HCT116 (cell line): ENCODE results near the gene RHBDF2.

Experiments
- ATF3 ChIP-seq: IDR thresholded peaks from 2 replicates; pipeline ENCODE4 v1.6.1; 2012
- CTCF ChIP-seq, 3 experiments: fragments of 200-600 bp in 1 of 3; sonication (generic) in 1 of 3; IDR thresholded peaks in 2 of 3; conservative IDR thresholded peaks in 1 of 3; 2 replicates each; pipeline ENCODE4 v1.5.1; 2012 to 2017; ENCODE audit warnings: low read depth in 2 of 3, low read length in 2 of 3, antibody characterized with exemption in 1 of 3, borderline replicate concordance in 1 of 3, control low read depth in 1 of 3, mild to moderate bottlenecking in 1 of 3, mixed read lengths in 1 of 3, mixed run types in 1 of 3, moderate library complexity in 1 of 3; ENCODE audit not compliant: insufficient read depth in 1 of 3
- EZH2 ChIP-seq: fragments of 200-600 bp; sonication (generic); IDR thresholded peaks from 2 replicates; pipeline ENCODE4 v1.6.1; 2017; ENCODE audit warnings: antibody characterized with exemption, mixed run types
- JUND ChIP-seq: IDR thresholded peaks from 2 replicates; pipeline ENCODE4 v1.6.1; 2012
- POLR2AphosphoS5 ChIP-seq: IDR thresholded peaks from 2 replicates; pipeline ENCODE4 v1.6.1; 2011; ENCODE audit warnings: mild to moderate bottlenecking, low read depth, low read length, moderate library complexity
- RAD21 ChIP-seq: IDR thresholded peaks from 2 replicates; pipeline ENCODE4 v1.6.1; 2012; ENCODE audit warnings: low read depth, mild to moderate bottlenecking
- REST ChIP-seq: IDR thresholded peaks from 2 replicates; pipeline ENCODE4 v1.6.1; 2012; ENCODE audit warnings: low read depth
- YY1 ChIP-seq: IDR thresholded peaks from 2 replicates; pipeline ENCODE4 v1.6.1; 2011; ENCODE audit warnings: low read length, low read depth, moderate library complexity, mild to moderate bottlenecking; ENCODE audit not compliant: insufficient replicate concordance; ENCODE audit errors: extremely low read depth
- ZBTB33 ChIP-seq: IDR thresholded peaks from 2 replicates; pipeline ENCODE4 v1.6.1; 2011; ENCODE audit warnings: mild to moderate bottlenecking, low read length, moderate library complexity; ENCODE audit not compliant: insufficient replicate concordance; ENCODE audit errors: extremely low read depth

GRCh38 chr17:76485569-76485968 is 15.7 kb downstream of the RHBDF2 start:
- TF ChIP-seq CTCF (IDR thresholded peaks at IDR 0.05 in 2 of 3, conservative IDR thresholded peaks at IDR 0.05 in 1 of 3; ENCODE audit: borderline replicate concordance in 1 of 3, insufficient read depth in 1 of 3, low read depth in 2 of 3, low read length in 2 of 3) (no peak), JUND (no peak), RAD21 (no peak), ZBTB33 (no peak), POLR2AphosphoS5 (no peak), ATF3 (no peak), YY1 (no peak), REST (no peak), EZH2 (no peak)
